GM13977 (cell line): ENCODE measurements around the gene DAPP1.

Experiments
- DNase-seq: peaks from one replicate; pipeline ENCODE4 v3.0.0; 2012; ENCODE audit warnings: low spot score
- in situ Hi-C: fragments of 300-500 bp; cut with MboI; formaldehyde crosslinking; loops from one replicate; pipeline ENCODE4 v1.12.0; 2022; ENCODE audit warnings: low sequenced_read_pairs, low pct_unique_long_range_greater_than_20kb, mixed read lengths, inconsistent platforms; ENCODE audit not compliant: unreplicated experiment
- TF ChIP-seq, protein P1 (sequence below): IDR thresholded peaks from 2 replicates; pipeline ENCODE4 v1.5.1; 2012; ENCODE audit warnings: mild to moderate bottlenecking, control low read depth; ENCODE audit not compliant: insufficient read depth; ENCODE audit errors: extremely low read depth, missing control alignments

The DAPP1 gene

GRCh38 chr4:99855678-99856077 is 39.1 kb downstream of the DAPP1 start:
- in situ Hi-C loops = no loop called here
- no peak for DNase-seq
- TF ChIP-seq, protein P1, sequence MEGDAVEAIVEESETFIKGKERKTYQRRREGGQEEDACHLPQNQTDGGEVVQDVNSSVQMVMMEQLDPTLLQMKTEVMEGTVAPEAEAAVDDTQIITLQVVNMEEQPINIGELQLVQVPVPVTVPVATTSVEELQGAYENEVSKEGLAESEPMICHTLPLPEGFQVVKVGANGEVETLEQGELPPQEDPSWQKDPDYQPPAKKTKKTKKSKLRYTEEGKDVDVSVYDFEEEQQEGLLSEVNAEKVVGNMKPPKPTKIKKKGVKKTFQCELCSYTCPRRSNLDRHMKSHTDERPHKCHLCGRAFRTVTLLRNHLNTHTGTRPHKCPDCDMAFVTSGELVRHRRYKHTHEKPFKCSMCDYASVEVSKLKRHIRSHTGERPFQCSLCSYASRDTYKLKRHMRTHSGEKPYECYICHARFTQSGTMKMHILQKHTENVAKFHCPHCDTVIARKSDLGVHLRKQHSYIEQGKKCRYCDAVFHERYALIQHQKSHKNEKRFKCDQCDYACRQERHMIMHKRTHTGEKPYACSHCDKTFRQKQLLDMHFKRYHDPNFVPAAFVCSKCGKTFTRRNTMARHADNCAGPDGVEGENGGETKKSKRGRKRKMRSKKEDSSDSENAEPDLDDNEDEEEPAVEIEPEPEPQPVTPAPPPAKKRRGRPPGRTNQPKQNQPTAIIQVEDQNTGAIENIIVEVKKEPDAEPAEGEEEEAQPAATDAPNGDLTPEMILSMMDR = no peak

DNA sequence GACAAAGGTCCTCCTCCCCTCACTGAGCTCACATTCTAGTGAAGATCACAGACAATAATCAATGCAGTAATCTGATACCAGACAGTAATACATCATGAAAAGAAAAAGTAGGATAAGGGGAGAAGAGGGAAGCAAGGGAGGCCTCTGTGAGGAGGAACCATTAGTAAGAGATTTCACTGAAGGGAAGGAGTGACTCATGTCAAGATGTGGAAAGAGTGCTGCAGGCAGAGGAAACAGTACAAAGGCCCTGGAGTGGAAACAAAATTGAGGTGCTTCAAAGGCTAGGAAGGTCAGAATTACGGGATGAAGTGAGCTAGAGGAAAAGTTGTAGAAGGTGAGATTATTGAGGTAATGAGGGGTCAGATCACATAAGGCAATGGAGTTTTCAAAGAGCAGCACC is 39.5 kb downstream of the DAPP1 start:
- TF ChIP-seq, protein P1 = no peak
- no peak for DNase-seq
- in situ Hi-C loops = no loop called here

- no peak for DNase-seq
- TF ChIP-seq, protein P1 = no peak
- in situ Hi-C loops = no loop called here
Measured at GRCh38 chr4:99857307-99857706, 40.7 kb downstream of the DAPP1 start.

- TF ChIP-seq, protein P1 = no peak
- in situ Hi-C loops = no loop called here
- DNase-seq = no peak
Measured at GRCh38 chr4:99859618-99860017, 43.0 kb downstream of the DAPP1 start.

GRCh38 chr4:99860521-99860920 is 43.9 kb downstream of the DAPP1 start:
- DNase-seq = no peak
- in situ Hi-C loops = no loop called here
- TF ChIP-seq, protein P1 = no peak

- in situ Hi-C loops = no loop called here
- TF ChIP-seq, protein P1 = no peak
- no peak for DNase-seq
Measured at GRCh38 chr4:99861120-99861905, 44.7 kb downstream of the DAPP1 start.
